ENCODE measurements around the gene SOX1. TPM values are rescaled to one million over a fixed set of nuclear protein-coding genes. Genes with fewer than 3 reads are reported as not detected.

The SOX1 gene
- total RNA-seq, 1 donor, result not detected

DNA sequence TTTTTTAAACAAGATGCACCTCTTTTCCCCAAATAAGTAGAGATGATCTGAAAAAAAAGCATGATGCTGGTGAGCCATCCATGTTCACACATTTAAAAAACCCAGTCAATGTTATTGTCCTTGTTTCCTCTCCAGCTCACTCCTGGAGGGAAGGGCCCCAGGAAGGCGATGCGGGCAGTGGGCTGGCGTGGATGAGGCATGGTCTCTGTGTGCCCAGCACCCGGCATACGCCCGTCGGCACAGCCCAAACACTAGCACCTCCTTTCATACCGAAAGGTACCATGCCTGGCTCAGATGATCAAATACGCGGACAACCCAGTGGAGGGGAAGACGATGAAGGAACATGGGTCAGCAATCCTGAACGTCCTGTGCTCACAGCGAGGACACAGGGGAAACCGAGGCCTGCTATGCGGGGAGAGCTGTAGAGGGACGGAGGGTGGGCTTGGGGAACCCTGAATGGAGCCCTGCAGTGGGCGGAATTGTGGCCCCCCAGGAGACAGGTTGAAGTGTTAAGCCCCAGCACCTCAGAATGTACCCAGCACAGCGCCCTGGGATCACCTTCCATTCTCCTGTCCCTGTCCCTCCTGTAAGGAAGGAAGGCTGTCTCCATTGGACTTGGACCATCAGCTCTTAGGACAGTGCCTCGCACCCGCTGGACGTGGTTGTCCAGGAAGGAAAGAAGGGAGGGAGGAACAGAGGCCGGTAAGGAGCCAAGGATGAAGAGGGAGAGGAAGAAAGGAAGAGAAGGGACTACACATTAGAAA is 49.4 kb downstream of the SOX1 start:
- TF ChIP-seq, protein P1, sequence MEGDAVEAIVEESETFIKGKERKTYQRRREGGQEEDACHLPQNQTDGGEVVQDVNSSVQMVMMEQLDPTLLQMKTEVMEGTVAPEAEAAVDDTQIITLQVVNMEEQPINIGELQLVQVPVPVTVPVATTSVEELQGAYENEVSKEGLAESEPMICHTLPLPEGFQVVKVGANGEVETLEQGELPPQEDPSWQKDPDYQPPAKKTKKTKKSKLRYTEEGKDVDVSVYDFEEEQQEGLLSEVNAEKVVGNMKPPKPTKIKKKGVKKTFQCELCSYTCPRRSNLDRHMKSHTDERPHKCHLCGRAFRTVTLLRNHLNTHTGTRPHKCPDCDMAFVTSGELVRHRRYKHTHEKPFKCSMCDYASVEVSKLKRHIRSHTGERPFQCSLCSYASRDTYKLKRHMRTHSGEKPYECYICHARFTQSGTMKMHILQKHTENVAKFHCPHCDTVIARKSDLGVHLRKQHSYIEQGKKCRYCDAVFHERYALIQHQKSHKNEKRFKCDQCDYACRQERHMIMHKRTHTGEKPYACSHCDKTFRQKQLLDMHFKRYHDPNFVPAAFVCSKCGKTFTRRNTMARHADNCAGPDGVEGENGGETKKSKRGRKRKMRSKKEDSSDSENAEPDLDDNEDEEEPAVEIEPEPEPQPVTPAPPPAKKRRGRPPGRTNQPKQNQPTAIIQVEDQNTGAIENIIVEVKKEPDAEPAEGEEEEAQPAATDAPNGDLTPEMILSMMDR (IDR thresholded peaks at IDR 0.05; ENCODE audit: extremely low read depth, low read depth, low read length), result no peak
- no peak for DNase-seq (ENCODE audit: insufficient read length, low spot score, missing footprints)
- Histone ChIP-seq H3K4me1 (ENCODE audit: insufficient read depth, low read length) (no peaks in the 10 kb centered on the region), H3K36me3 (ENCODE audit: insufficient read depth, low read length) (no peaks in the 10 kb centered on the region), H3K9me3 (ENCODE audit: low read depth, low read length) (no peaks in the 10 kb centered on the region), H3K27me3 (ENCODE audit: insufficient read depth, low read length) (no peaks in the 10 kb centered on the region), H4K20me1 (ENCODE audit: insufficient read depth, low read length) (no peaks in the 10 kb centered on the region), H3K27ac (ENCODE audit: low read depth, low read length) (no peak overlapping the region), H3K4me3 (ENCODE audit: insufficient read depth, low read length) (no peak overlapping the region), H3K79me2 (ENCODE audit: insufficient read depth, low read length) (no peaks in the 10 kb centered on the region), H3K4me2 (ENCODE audit: insufficient read depth, low read length) (no peak overlapping the region), H2AFZ (ENCODE audit: low read length) (no peak overlapping the region)

DNA sequence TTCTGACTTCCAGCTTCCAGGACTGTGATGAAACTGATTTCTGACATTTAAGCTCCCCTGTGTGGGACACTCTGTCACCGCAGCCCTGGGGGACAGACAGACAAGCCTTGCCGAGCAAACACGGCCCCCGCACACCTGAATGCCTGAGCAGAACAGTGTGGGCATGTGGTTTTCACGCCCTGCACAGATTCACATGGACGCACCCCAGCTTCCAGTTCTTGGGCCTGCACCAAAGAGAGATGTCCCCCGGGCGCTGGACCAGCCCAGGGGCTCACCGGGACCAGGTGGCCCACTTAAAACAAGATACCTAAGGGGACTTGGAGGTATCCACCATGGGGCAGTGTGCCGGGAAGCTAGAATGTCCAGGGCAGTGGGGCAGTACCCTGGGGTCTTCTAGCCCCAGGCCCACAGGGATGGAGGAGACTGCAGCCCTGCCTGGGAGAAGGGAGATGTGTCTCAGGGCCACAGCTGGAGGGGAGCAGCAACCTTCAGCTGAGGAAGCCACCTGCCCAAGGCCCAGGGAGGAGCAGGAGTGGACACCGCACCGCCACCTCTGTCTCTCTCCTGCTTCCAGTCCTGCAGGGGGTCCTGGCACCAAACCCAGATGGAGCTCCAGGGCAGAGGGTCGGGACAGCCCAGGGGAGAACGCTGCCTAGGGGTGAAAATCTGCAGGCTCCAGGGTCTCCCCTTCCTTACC is 50.5 kb downstream of the SOX1 start:
- no peaks in the 10 kb centered on the region for H4K20me1 ChIP-seq (ENCODE audit: insufficient read depth, low read length)
- TF ChIP-seq, protein P1 (IDR thresholded peaks at IDR 0.05; ENCODE audit: extremely low read depth, low read depth, low read length), result no peak
- no peak overlapping the region for H2AFZ ChIP-seq (ENCODE audit: low read length)
- no peak for DNase-seq (ENCODE audit: insufficient read length, low spot score, missing footprints)
- no peak overlapping the region for H3K4me3 ChIP-seq (ENCODE audit: insufficient read depth, low read length)
- H3K27ac ChIP-seq (ENCODE audit: low read depth, low read length), result no peak overlapping the region
- no peaks in the 10 kb centered on the region for H3K36me3 ChIP-seq (ENCODE audit: insufficient read depth, low read length)
- H3K9me3 ChIP-seq (ENCODE audit: low read depth, low read length), result no peaks in the 10 kb centered on the region
- no peaks in the 10 kb centered on the region for H3K79me2 ChIP-seq (ENCODE audit: insufficient read depth, low read length)
- H3K4me2 ChIP-seq (ENCODE audit: insufficient read depth, low read length), result no peak overlapping the region
- no peaks in the 10 kb centered on the region for H3K4me1 ChIP-seq (ENCODE audit: insufficient read depth, low read length)
- no peaks in the 10 kb centered on the region for H3K27me3 ChIP-seq (ENCODE audit: insufficient read depth, low read length)

DNA sequence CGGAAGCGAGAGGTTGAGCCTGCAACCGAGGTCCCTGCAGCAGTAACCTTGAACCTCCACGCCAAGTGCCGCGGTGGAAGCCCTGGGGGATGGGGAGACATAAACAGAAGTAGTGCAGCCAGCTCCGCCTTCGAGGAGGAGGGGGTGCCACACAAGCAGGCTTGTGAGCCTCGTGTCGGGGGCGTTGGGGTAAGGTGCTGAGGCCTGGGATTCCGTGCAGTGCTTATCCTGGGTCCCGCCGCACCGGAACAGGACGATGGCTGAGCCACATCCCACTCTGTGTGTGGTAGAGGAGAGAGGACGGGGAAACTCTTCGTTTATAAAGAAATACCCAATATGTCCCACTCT is 51.0 kb downstream of the SOX1 start:
- H3K4me3 ChIP-seq (ENCODE audit: insufficient read depth, low read length), result no peak overlapping the region
- no peaks in the 10 kb centered on the region for H3K4me1 ChIP-seq (ENCODE audit: insufficient read depth, low read length)
- no peaks in the 10 kb centered on the region for H4K20me1 ChIP-seq (ENCODE audit: insufficient read depth, low read length)
- H3K4me2 ChIP-seq (ENCODE audit: insufficient read depth, low read length), result no peak overlapping the region
- H3K27me3 ChIP-seq (ENCODE audit: insufficient read depth, low read length), result no peaks in the 10 kb centered on the region
- H3K9me3 ChIP-seq (ENCODE audit: low read depth, low read length), result no peaks in the 10 kb centered on the region
- H3K36me3 ChIP-seq (ENCODE audit: insufficient read depth, low read length), result no peaks in the 10 kb centered on the region
- no peak overlapping the region for H2AFZ ChIP-seq (ENCODE audit: low read length)
- TF ChIP-seq, protein P1 (IDR thresholded peaks at IDR 0.05; ENCODE audit: extremely low read depth, low read depth, low read length), result no peak
- DNase-seq (ENCODE audit: insufficient read length, low spot score, missing footprints), result no peak
- H3K79me2 ChIP-seq (ENCODE audit: insufficient read depth, low read length), result no peaks in the 10 kb centered on the region
- no peak overlapping the region for H3K27ac ChIP-seq (ENCODE audit: low read depth, low read length)

DNA sequence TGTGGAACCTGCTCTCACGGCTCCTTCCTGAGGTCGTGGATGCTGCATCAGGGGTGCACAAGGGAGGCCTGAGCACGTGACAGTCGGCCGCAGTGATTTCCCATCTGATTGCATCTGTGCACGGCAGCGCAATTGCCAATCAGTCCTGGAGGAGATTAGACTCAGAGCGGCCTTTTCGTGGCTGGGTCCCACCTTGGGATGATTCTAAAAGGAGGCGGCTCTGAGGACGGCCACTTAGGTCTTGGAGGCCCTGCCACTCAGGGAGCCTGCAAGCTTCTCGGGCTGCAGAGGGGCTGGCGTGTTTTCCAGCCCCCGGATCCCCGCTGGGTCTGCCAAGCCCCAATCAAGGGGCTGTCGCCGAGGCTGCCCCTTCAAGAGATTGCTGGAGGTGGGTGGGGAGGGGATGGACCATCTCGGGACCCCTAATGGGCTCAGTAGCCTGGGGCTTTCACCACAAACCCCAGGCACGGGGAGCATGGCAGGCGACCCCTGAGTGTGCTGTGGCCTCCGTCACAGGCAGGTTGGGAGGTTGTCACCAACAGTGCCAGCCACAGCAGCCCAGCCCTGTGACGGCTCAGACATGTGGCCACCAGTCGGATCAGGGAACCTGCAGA is 51.6 kb downstream of the SOX1 start:
- Histone ChIP-seq H2AFZ (ENCODE audit: low read length) (no peak overlapping the region), H3K4me2 (ENCODE audit: insufficient read depth, low read length) (no peak overlapping the region), H3K27me3 (ENCODE audit: insufficient read depth, low read length) (no peaks in the 10 kb centered on the region), H3K9me3 (ENCODE audit: low read depth, low read length) (no peaks in the 10 kb centered on the region), H3K79me2 (ENCODE audit: insufficient read depth, low read length) (no peaks in the 10 kb centered on the region), H3K27ac (ENCODE audit: low read depth, low read length) (no peak overlapping the region), H4K20me1 (ENCODE audit: insufficient read depth, low read length) (no peaks in the 10 kb centered on the region), H3K36me3 (ENCODE audit: insufficient read depth, low read length) (no peaks in the 10 kb centered on the region), H3K4me3 (ENCODE audit: insufficient read depth, low read length) (no peak overlapping the region), H3K4me1 (ENCODE audit: insufficient read depth, low read length) (no peaks in the 10 kb centered on the region)
- TF ChIP-seq, protein P1 (IDR thresholded peaks at IDR 0.05; ENCODE audit: extremely low read depth, low read depth, low read length), result no peak
- DNase-seq (ENCODE audit: insufficient read length, low spot score, missing footprints), result no peak

Data from osteoblast (primary cell).